Measurements from ENCODE around the gene EVC.

Gene EVC

GRCh38 chr4:5686338-5686737 is 24.7 kb upstream of the EVC start:
- no peak overlapping the region for H3K27ac ChIP-seq
- H3K36me3 ChIP-seq (ENCODE audit: insufficient read depth, low read length): peaks cover 9% of the 10 kb centered on the region; the same call in 1 of the 2 replicates
- no peak for DNase-seq (ENCODE audit: low read depth, low spot score)
- TF ChIP-seq FOXP2 (optimal IDR thresholded peaks at IDR 0.05; ENCODE audit: control extremely low read depth, extremely low read length, insufficient read depth) (no peak), POLR2AphosphoS5 (IDR thresholded peaks at IDR 0.05; ENCODE audit: borderline replicate concordance, low read depth, low read length) (no peak), EZH2 (IDR thresholded peaks at IDR 0.05) (no peak)
- no peaks in the 10 kb centered on the region for H3K9me3 ChIP-seq (ENCODE audit: low read depth, low read length)
- no peak overlapping the region for H3K9ac ChIP-seq (ENCODE audit: insufficient read length)
- H3K4me3 ChIP-seq: no peak overlapping the region

DNA sequence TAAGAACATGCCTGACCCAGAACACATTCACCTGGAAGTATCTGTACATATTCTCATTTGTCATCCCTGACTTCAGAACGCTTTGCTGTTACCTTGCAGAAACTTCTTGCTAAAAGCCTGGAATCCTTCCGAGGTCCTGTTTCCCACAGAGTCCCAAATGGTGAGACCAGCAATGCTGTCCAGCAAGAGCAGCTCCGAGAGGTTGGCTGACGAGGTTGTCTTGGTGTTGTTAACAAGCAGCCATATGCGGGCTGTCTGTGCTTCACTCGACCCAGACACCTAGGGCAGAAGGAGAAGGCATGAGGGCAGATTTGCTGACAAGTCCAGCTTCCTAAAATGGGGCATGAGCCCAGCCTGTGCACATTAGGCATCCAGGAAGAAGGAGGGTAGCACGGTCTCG is 21.9 kb upstream of the EVC start:
- TF ChIP-seq POLR2AphosphoS5 (IDR thresholded peaks at IDR 0.05; ENCODE audit: borderline replicate concordance, low read depth, low read length) (no peak), EZH2 (IDR thresholded peaks at IDR 0.05) (no peak), FOXP2 (optimal IDR thresholded peaks at IDR 0.05; ENCODE audit: control extremely low read depth, extremely low read length, insufficient read depth) (no peak)
- peaks cover 9% of the 10 kb centered on the region; the same call in 1 of the 2 replicates for H3K36me3 ChIP-seq (ENCODE audit: insufficient read depth, low read length)
- no peak overlapping the region for H3K9ac ChIP-seq (ENCODE audit: insufficient read length)
- H3K27ac ChIP-seq: no peak overlapping the region
- no peak overlapping the region for H3K4me3 ChIP-seq
- DNase-seq (ENCODE audit: low read depth, low spot score): no peak
- no peaks in the 10 kb centered on the region for H3K9me3 ChIP-seq (ENCODE audit: low read depth, low read length)

DNA sequence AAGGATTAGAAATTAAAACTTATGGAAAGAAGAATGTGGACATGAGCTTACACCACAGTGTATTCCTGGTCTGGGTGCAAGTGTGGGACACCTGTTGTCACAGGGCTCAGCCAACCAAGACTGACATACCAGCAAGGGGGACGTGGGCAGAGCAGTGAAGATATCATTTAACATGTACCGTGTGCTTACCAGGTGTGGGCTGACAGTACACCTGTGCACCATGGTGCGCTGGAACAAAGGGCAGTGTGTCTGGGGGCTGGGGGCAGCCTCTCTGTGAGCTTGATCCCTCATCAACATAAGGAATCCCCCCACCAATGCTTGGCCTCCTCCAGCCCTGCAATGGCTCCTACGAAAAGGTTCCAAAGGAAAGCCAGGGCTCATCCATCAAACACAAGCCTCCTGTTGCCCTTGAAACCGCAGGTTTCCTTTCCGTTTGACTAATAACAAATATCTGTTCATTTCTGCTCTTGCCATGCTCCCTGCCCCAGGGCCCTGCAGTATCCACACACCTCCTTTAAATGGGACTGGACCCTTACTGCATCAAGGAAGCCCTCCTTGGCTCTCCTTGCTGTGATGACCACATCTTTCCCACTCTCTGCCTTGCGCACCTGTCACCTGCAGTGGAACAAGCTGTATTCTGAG is 19.4 kb upstream of the EVC start:
- TF ChIP-seq POLR2AphosphoS5 (IDR thresholded peaks at IDR 0.05; ENCODE audit: borderline replicate concordance, low read depth, low read length): no peak
- TF ChIP-seq FOXP2 (optimal IDR thresholded peaks at IDR 0.05; ENCODE audit: control extremely low read depth, extremely low read length, insufficient read depth): no peak
- no peak for TF ChIP-seq EZH2 (IDR thresholded peaks at IDR 0.05)
- Histone ChIP-seq H3K9ac (ENCODE audit: insufficient read length) (no peak overlapping the region), H3K36me3 (ENCODE audit: insufficient read depth, low read length) (no peaks in the 10 kb centered on the region; the same call in 1 of the 2 replicates), H3K4me3 (no peak overlapping the region), H3K27ac (no peak overlapping the region), H3K9me3 (ENCODE audit: low read depth, low read length) (no peaks in the 10 kb centered on the region)
- no peak for DNase-seq (ENCODE audit: low read depth, low spot score)

- DNase-seq (ENCODE audit: low read depth, low spot score): no peak
- Histone ChIP-seq H3K27ac (no peak overlapping the region), H3K9ac (ENCODE audit: insufficient read length) (no peak overlapping the region), H3K4me3 (no peak overlapping the region), H3K9me3 (ENCODE audit: low read depth, low read length) (no peaks in the 10 kb centered on the region), H3K36me3 (ENCODE audit: insufficient read depth, low read length) (no peaks in the 10 kb centered on the region; the same call in 1 of the 2 replicates)
- TF ChIP-seq POLR2AphosphoS5 (IDR thresholded peaks at IDR 0.05; ENCODE audit: borderline replicate concordance, low read depth, low read length) (no peak), FOXP2 (optimal IDR thresholded peaks at IDR 0.05; ENCODE audit: control extremely low read depth, extremely low read length, insufficient read depth) (no peak), EZH2 (IDR thresholded peaks at IDR 0.05) (no peak)
These were observed 17.1 kb upstream of the EVC start for GRCh38 chr4:5693871-5694270.

- no peaks in the 10 kb centered on the region for H3K36me3 ChIP-seq (ENCODE audit: insufficient read depth, low read length)
- no peak for TF ChIP-seq POLR2AphosphoS5 (IDR thresholded peaks at IDR 0.05; ENCODE audit: borderline replicate concordance, low read depth, low read length)
- no peak for TF ChIP-seq FOXP2 (optimal IDR thresholded peaks at IDR 0.05; ENCODE audit: control extremely low read depth, extremely low read length, insufficient read depth)
- no peak for TF ChIP-seq EZH2 (IDR thresholded peaks at IDR 0.05)
- H3K4me3 ChIP-seq: no peak overlapping the region
- no peak overlapping the region for H3K9ac ChIP-seq (ENCODE audit: insufficient read length)
- H3K27ac ChIP-seq: no peak overlapping the region
- no peaks in the 10 kb centered on the region for H3K9me3 ChIP-seq (ENCODE audit: low read depth, low read length)
- no peak for DNase-seq (ENCODE audit: low read depth, low spot score)
These were observed 14.7 kb upstream of the EVC start for GRCh38 chr4:5696341-5696740.

DNA sequence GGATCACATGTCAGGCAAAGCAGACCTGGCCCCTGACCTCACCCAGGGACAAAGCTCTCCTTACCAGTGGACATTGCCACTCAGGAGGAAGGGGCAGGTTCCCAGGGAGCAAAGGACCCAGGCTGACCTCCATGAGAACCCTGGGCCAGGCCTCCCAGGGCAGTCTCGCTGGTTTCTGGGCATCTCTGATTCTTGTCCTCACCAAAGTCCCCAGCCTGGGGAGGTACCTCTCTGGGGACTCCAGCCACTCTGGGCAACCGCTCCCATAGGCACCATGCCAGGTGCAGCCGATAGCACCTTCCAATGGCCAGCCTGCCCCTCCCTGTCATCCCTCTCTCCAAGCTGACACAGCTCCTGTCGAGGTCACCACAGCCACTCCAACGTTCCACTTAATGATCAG is 10.5 kb upstream of the EVC start:
- no peak overlapping the region for H3K4me3 ChIP-seq
- no peak for DNase-seq (ENCODE audit: low read depth, low spot score)
- no peak overlapping the region for H3K9ac ChIP-seq (ENCODE audit: insufficient read length)
- TF ChIP-seq POLR2AphosphoS5 (IDR thresholded peaks at IDR 0.05; ENCODE audit: borderline replicate concordance, low read depth, low read length): no peak
- TF ChIP-seq FOXP2 (optimal IDR thresholded peaks at IDR 0.05; ENCODE audit: control extremely low read depth, extremely low read length, insufficient read depth): no peak
- no peak for TF ChIP-seq EZH2 (IDR thresholded peaks at IDR 0.05)
- H3K9me3 ChIP-seq (ENCODE audit: low read depth, low read length): no peaks in the 10 kb centered on the region
- H3K36me3 ChIP-seq (ENCODE audit: insufficient read depth, low read length): no peaks in the 10 kb centered on the region; the same call in 1 of the 2 replicates
- H3K27ac ChIP-seq: no peak overlapping the region

- Histone ChIP-seq H3K4me3 (no peak overlapping the region), H3K9ac (ENCODE audit: insufficient read length) (no peak overlapping the region), H3K27ac (no peak overlapping the region), H3K9me3 (ENCODE audit: low read depth, low read length) (no peaks in the 10 kb centered on the region), H3K36me3 (ENCODE audit: insufficient read depth, low read length) (no peaks in the 10 kb centered on the region; the same call in 1 of the 2 replicates)
- no peak for TF ChIP-seq EZH2 (IDR thresholded peaks at IDR 0.05)
- no peak for TF ChIP-seq POLR2AphosphoS5 (IDR thresholded peaks at IDR 0.05; ENCODE audit: borderline replicate concordance, low read depth, low read length)
- TF ChIP-seq FOXP2 (optimal IDR thresholded peaks at IDR 0.05; ENCODE audit: control extremely low read depth, extremely low read length, insufficient read depth): no peak
- no peak for DNase-seq (ENCODE audit: low read depth, low spot score)
These were observed 9.0 kb upstream of the EVC start for GRCh38 chr4:5701971-5702370.

DNA sequence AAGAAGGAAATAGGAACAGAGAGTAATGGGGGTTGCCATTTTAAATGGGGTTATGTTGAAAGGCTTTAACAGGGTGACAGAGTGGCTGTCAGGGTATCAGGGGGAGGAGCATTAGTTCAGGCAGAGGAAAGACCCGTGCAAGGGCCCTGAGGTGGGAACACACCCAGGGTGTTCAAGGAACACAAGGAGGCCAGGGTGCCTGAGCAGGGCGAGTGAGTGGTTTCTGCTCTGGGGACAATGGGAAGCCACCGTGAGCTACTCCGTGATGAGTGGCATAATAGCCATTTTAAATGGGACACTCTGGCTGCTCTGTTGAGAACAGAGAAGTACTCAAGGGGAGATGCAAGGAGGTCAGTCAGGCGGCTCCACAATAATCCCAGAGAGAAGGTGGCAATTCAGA is 7.2 kb upstream of the EVC start:
- no peak overlapping the region for H3K27ac ChIP-seq
- no peaks in the 10 kb centered on the region for H3K9me3 ChIP-seq (ENCODE audit: low read depth, low read length)
- H3K4me3 ChIP-seq: no peak overlapping the region
- TF ChIP-seq EZH2 (IDR thresholded peaks at IDR 0.05) (no peak), POLR2AphosphoS5 (IDR thresholded peaks at IDR 0.05; ENCODE audit: borderline replicate concordance, low read depth, low read length) (no peak), FOXP2 (optimal IDR thresholded peaks at IDR 0.05; ENCODE audit: control extremely low read depth, extremely low read length, insufficient read depth) (no peak)
- no peaks in the 10 kb centered on the region; the same call in 1 of the 2 replicates for H3K36me3 ChIP-seq (ENCODE audit: insufficient read depth, low read length)
- no peak for DNase-seq (ENCODE audit: low read depth, low spot score)
- no peak overlapping the region for H3K9ac ChIP-seq (ENCODE audit: insufficient read length)

- H3K4me3 ChIP-seq: no peak overlapping the region
- no peak for DNase-seq (ENCODE audit: low read depth, low spot score)
- TF ChIP-seq FOXP2 (optimal IDR thresholded peaks at IDR 0.05; ENCODE audit: control extremely low read depth, extremely low read length, insufficient read depth) (no peak), EZH2 (IDR thresholded peaks at IDR 0.05) (no peak), POLR2AphosphoS5 (IDR thresholded peaks at IDR 0.05; ENCODE audit: borderline replicate concordance, low read depth, low read length) (no peak)
These were observed 6.7 kb upstream of the EVC start for GRCh38 chr4:5704276-5704675.

More at GRCh38 chr4:5704276-5704675, 6.7 kb upstream of the EVC start:
- Histone ChIP-seq H3K27ac (no peak overlapping the region), H3K9me3 (ENCODE audit: low read depth, low read length) (no peaks in the 10 kb centered on the region), H3K9ac (ENCODE audit: insufficient read length) (no peak overlapping the region), H3K36me3 (ENCODE audit: insufficient read depth, low read length) (no peaks in the 10 kb centered on the region; the same call in 1 of the 2 replicates)
